ENCODE data around the gene AQP7. TPM values are rescaled to one million over a fixed set of nuclear protein-coding genes. Genes with fewer than 3 reads are reported as not detected.
"Not testable (repeated sequence)": the region's sequence is repeated elsewhere in the genome, so short reads cannot be mapped to it uniquely, and the experiment has no call there.

The AQP7 gene
- polyA plus RNA-seq, 1 donor: 24.4 TPM

- no peak for DNase-seq
Measured at GRCh38 chr9:33375238-33375840, 27.0 kb downstream of the AQP7 start.

DNA sequence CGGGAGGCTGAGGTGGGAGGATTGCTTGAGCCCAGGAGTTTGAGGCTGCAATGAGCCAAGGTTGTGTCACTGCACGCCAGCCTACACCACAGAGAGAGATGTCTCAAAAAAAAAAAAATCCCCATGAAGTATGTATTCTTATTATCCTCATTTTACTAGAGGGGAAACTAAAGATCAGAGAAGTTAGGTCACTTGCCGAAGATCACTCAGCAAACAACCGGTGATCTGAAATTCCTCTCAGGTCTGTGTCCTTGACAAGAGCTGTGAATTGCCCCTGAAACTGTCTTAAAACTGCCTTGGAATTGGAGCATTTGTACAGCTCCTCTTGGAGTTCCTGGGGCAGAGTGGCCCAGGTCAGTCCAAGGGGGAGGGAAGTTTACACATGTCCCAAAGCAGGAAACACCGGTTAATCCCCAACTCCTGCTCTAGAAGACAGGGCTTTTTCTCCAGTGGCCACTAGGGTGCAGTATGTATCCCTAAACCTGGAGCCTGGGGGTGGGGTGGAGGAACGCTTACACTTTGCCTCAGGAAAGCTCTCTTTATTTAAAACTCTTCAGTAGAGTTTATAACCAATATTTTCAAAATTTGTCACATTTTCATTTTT lies 27.6 kb downstream of the AQP7 start:
- peak; percentile 83 for DNase-seq

- DNase-seq: no peak
Measured at GRCh38 chr9:33374190-33374589, 28.2 kb downstream of the AQP7 start.

DNA sequence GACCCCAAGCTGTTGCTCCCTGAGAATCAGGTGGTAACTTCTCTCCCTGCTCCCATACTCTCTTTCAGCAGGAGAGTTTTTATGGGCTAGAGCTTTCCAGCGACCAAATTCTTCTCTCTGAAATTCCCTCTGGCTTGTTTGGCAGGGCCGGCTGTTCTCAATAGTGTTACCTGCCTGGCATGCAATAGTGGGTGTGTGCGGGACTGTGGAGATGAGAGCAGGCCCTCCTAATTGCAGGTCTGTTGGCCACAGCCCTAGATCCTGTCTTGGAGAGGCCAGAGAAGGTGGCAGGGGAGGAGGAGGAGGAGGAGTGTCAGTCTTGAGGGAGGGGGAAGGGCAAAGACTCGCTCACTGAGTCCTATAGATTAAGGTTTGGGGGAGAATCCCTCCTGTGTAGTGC lies 29.5 kb downstream of the AQP7 start:
- DNase-seq: no peak

- no peak for DNase-seq
Measured at GRCh38 chr9:33366979-33367480, 35.3 kb downstream of the AQP7 start.

- DNase-seq: not testable (repeated sequence)
Measured at GRCh38 chr9:33364814-33365213, 37.6 kb downstream of the AQP7 start.

- DNase-seq: no peak
Measured at GRCh38 chr9:33364127-33364526, 38.2 kb downstream of the AQP7 start.

DNA sequence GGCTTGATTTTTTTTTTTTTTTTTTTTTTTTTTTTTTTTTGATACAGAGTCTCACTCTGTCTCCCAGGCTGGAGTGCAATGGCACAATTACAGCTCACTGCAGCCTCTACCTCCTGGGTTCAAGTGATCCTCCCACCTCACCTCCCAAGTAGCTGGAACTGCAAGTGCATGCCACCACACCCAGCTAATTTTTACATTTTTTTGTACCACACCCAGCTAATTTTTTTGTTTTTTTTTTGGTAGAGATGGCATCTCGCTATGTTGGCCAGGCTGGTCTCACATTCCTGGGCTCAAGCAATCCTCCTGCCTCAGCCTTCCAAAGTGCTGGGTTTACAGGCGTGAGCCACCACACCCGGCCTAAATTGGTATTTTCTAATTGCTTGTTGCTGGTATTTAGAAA lies 43.7 kb downstream of the AQP7 start:
- DNase-seq: not testable (repeated sequence)

- no peak for DNase-seq
Measured at GRCh38 chr9:33355933-33356332, 46.4 kb downstream of the AQP7 start.

GRCh38 chr9:33354651-33355211 lies 47.6 kb downstream of the AQP7 start:
- DNase-seq: no peak

GRCh38 chr9:33351547-33351946 lies 50.8 kb downstream of the AQP7 start:
- DNase-seq: no peak

GRCh38 chr9:33350310-33350709 lies 52.1 kb downstream of the AQP7 start:
- no peak for DNase-seq

DNA sequence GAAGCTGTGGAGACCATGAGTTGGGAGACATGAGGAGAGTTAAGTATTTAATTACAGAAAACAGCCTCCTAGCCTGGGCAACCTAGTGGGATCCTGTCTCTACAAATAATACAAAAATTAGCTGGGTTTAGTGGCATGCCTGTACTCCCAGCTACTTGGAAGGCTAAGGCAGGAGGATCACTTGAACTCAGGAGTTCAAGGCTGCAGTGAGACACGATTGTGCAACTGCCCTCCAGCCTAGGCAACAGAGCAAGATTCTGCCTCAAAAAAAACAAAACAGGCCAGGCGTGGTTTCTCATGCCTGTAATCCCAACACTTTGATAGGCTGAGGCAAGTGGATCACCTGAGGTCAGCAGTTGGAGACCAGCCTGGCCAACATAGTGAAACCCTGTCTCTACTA lies 52.6 kb downstream of the AQP7 start:
- no peak for DNase-seq

DNA sequence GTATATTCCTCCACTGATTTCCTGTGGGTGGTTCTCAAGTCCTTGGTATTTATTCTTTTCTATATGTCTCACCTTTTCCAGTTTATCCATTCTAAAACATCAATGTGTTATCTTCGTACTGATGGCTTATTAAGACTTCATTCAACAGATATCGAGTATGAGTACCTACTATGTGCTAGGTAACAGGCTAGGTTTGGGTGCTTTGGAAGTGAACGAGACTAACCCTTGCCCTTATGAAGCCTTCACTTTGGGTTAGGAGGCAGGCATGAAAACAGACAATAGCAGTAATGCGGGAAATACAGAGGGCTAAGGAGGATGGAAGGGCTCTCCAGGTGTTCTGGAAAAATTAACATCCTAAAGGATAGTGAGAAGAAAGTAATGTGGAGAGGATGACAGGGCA lies 53.4 kb downstream of the AQP7 start:
- DNase-seq: no peak

DNA sequence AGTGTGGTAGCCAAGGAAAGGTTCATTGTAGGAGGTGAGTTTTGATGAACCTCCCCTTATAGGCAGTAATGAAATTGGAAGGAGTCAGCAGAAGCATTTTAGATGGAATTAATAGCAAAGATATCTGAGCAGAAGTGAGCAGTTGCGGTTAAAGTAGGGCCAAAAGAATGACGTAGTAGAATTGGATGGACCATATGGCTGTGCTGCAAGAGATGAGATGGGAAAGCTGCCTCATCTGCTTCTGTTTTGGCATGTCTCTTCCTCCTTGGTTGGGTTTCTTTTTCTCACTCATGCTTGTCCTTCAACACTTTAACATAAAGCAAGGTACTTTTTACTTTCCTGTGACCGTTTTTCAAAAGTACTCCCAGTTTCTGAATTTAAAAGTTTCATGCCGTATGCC lies 55.8 kb downstream of the AQP7 start:
- no peak for DNase-seq

DNA sequence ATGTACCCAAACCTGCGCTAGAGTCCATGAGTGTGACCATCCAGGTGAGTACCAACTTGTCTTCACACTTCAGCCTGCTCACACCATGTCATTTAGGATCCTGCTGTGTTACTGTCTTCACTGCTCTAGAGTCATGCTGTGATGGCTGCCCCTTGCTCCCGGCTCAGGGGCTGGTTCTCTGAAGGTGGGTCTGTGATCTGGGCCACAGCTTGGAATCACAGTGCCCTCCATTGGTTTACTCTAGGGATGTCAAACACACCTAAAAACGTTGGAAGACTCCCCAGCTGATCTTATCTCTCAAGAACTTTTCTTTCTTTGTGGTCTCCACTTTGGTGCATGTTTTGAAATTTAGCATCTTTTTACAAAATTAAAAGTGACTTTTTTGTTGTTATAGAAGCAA lies 58.2 kb downstream of the AQP7 start:
- no peak for DNase-seq

DNA sequence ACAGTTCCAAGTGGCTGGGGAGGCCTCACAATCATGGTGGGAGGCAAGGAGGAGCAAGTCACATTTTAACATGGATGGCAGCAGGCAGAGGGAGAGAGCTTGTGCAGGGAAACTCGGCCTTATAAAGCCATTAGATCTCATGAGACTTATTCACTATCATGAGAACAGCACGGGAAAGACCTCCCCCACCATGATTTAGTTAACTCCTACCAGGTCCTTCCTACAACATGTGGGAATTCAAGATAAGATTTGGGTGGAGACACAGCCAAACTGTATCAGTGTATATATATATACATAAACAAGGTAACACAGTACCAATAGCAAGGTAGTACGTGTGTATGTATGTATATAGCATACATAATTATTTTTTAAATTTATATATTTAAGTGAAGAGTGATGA lies 61.2 kb downstream of the AQP7 start:
- no peak for DNase-seq

GRCh38 chr9:33340186-33340585 lies 62.2 kb downstream of the AQP7 start:
- no peak for DNase-seq

Other genes with a start within 250 kb of the AQP7 start
- 146 TPM for gene B4GALT1, start 235.2 kb downstream of the AQP7 start, polyA plus RNA-seq (ENCODE audit: insufficient read length)
- not detected for gene SPINK4, start 162.4 kb downstream of the AQP7 start, polyA plus RNA-seq (ENCODE audit: insufficient read length)
- 71.6 TPM for gene BAG1, start 137.9 kb downstream of the AQP7 start, polyA plus RNA-seq (ENCODE audit: insufficient read length)
- 115 TPM for gene CHMP5, start 137.5 kb downstream of the AQP7 start, polyA plus RNA-seq (ENCODE audit: insufficient read length)
- gene NFX1, start 112.1 kb downstream of the AQP7 start, polyA plus RNA-seq (ENCODE audit: insufficient read length): 41.0 TPM
- gene AQP3, start 45.0 kb upstream of the AQP7 start, polyA plus RNA-seq (ENCODE audit: insufficient read length): 30.7 TPM
- 26.0 TPM for gene NOL6, start 71.4 kb upstream of the AQP7 start, polyA plus RNA-seq (ENCODE audit: insufficient read length)
- gene ANKRD18B, start 121.7 kb upstream of the AQP7 start, polyA plus RNA-seq (ENCODE audit: insufficient read length): 0.86 TPM